HepG2 (cell line): ENCODE measurements around the gene SLC39A1. TPM values are rescaled to one million over a fixed set of nuclear protein-coding genes. Genes with fewer than 3 reads are reported as not detected.

ENCODE experiments used
- EHMT2 ChIP-seq: fragments of 200-600 bp; sonication (generic); IDR thresholded peaks from 2 replicates; pipeline ENCODE4 v1.7.0; 2017; ENCODE audit warnings: antibody characterized with exemption, low read depth, low read length, borderline replicate concordance
- HDAC6 ChIP-seq: fragments of 200-600 bp; sonication (generic); IDR thresholded peaks from 2 replicates; pipeline ENCODE4 v1.7.0; 2017; ENCODE audit warnings: mild to moderate bottlenecking, antibody characterized with exemption, low read length, low read depth
- JUND ChIP-seq: sonication (generic); formaldehyde crosslinking; IDR thresholded peaks from 2 replicates; pipeline ENCODE4 v1.8.0; 2022; ENCODE audit warnings: mild to moderate bottlenecking, missing genetic modification reagents
- KLF11 ChIP-seq: IDR thresholded peaks from 2 replicates; pipeline ENCODE4 v1.6.1; 2016; ENCODE audit warnings: missing compliant biosample characterization
- MED13 ChIP-seq: sonication (generic); formaldehyde crosslinking; IDR thresholded peaks from 2 replicates; pipeline ENCODE4 v1.5.0; 2020; ENCODE audit warnings: missing genetic modification reagents
- MIER3 ChIP-seq: IDR thresholded peaks from 2 replicates; pipeline ENCODE4 v1.6.1; 2016; ENCODE audit warnings: missing compliant biosample characterization, borderline replicate concordance
- MTA3 ChIP-seq: sonication (generic); formaldehyde crosslinking; IDR thresholded peaks from 2 replicates; pipeline ENCODE4 v1.4.0; 2020; ENCODE audit warnings: missing genetic modification reagents
- SRF ChIP-seq: IDR thresholded peaks from 2 replicates; pipeline ENCODE4 v1.6.1; 2011; ENCODE audit warnings: mild to moderate bottlenecking, low read depth, low read length, moderate library complexity
- TMF1 ChIP-seq: sonication (generic); formaldehyde crosslinking; IDR thresholded peaks from 2 replicates; pipeline ENCODE4 v1.8.1; 2022; ENCODE audit warnings: low read depth, missing genetic modification reagents
- ZMYM3 ChIP-seq: sonication (generic); formaldehyde crosslinking; IDR thresholded peaks from 2 replicates; pipeline ENCODE4 v1.5.1; 2020; ENCODE audit warnings: mild to moderate bottlenecking, missing genetic modification reagents
- ZNF326 ChIP-seq: sonication (generic); formaldehyde crosslinking; IDR thresholded peaks from 2 replicates; pipeline ENCODE4 v1.4.0; 2020; ENCODE audit warnings: missing genetic modification reagents, borderline replicate concordance
- ZNF44 ChIP-seq: sonication (generic); formaldehyde crosslinking; IDR thresholded peaks from 2 replicates; pipeline ENCODE4 v1.5.1; 2020; ENCODE audit warnings: mild to moderate bottlenecking, missing genetic modification reagents
- ZNF558 ChIP-seq: sonication (generic); formaldehyde crosslinking; IDR thresholded peaks from 2 replicates; pipeline ENCODE4 v1.9.0; 2022; ENCODE audit warnings: mild to moderate bottlenecking, missing genetic modification reagents, borderline replicate concordance
- ZSCAN30 ChIP-seq: sonication (generic); formaldehyde crosslinking; IDR thresholded peaks from 2 replicates; pipeline ENCODE4 v1.5.0; 2020; ENCODE audit warnings: mild to moderate bottlenecking, missing genetic modification reagents
- polyA plus RNA-seq, 8 experiments: library from polyadenylated mRNA; depleted of rRNA in 3 of 8; stranded (reverse) in 7 of 8; unstranded in 1 of 8; fragments of >200 nt; fragmentation: Illumina TruSeq in 4 of 8; extraction: Trizol in 4 of 8; gene quantifications; 2 replicates each; pipeline versions ENCODE4 v1.2.1 to v1.2.3, GENCODE V29; 2011 to 2016; ENCODE audit warnings: low read depth in 4 of 8, missing spikeins in 1 of 8, mixed read lengths in 1 of 8; ENCODE audit not compliant: insufficient read depth in 1 of 8
- total RNA-seq, 5 experiments: library from RNA; depleted of rRNA; stranded (reverse); fragments of >200 nt; fragmentation: Illumina TruSeq; extraction: Trizol; gene quantifications; 2 replicates each; pipeline ENCODE4 v1.2.3, GENCODE V29; 2016; ENCODE audit warnings: low read depth in 1 of 5
- TF ChIP-seq, protein P1 (sequence below): sonication (generic); formaldehyde crosslinking; conservative IDR thresholded peaks from 2 replicates; pipeline ENCODE4 v1.4.0; 2020; ENCODE audit warnings: missing genetic modification reagents
- TF ChIP-seq, protein P2 (sequence below): sonication (generic); formaldehyde crosslinking; IDR thresholded peaks from 2 replicates; pipeline ENCODE4 v1.5.0; 2020; ENCODE audit warnings: missing genetic modification reagents, mild to moderate bottlenecking, borderline replicate concordance
- TF ChIP-seq, protein P3 (sequence below): sonication (generic); formaldehyde crosslinking; IDR thresholded peaks from 2 replicates; pipeline ENCODE4 v1.4.0; 2020; ENCODE audit warnings: low read depth, missing genetic modification reagents
- TF ChIP-seq, protein P4 (sequence below): sonication (generic); formaldehyde crosslinking; conservative IDR thresholded peaks from 2 replicates; pipeline ENCODE4 v1.4.0; 2020; ENCODE audit warnings: missing genetic modification reagents
- TF ChIP-seq, protein P5 (sequence below): sonication (generic); formaldehyde crosslinking; IDR thresholded peaks from 2 replicates; pipeline ENCODE4 v1.4.0; 2020; ENCODE audit warnings: missing genetic modification reagents, borderline replicate concordance

Gene SLC39A1
- total and polyA plus RNA-seq, 2 of the 13 experiments (the other 11 are each of a cell fraction or from before 2014, with no cell fraction given): 71.2 to 78.4 TPM

DNA sequence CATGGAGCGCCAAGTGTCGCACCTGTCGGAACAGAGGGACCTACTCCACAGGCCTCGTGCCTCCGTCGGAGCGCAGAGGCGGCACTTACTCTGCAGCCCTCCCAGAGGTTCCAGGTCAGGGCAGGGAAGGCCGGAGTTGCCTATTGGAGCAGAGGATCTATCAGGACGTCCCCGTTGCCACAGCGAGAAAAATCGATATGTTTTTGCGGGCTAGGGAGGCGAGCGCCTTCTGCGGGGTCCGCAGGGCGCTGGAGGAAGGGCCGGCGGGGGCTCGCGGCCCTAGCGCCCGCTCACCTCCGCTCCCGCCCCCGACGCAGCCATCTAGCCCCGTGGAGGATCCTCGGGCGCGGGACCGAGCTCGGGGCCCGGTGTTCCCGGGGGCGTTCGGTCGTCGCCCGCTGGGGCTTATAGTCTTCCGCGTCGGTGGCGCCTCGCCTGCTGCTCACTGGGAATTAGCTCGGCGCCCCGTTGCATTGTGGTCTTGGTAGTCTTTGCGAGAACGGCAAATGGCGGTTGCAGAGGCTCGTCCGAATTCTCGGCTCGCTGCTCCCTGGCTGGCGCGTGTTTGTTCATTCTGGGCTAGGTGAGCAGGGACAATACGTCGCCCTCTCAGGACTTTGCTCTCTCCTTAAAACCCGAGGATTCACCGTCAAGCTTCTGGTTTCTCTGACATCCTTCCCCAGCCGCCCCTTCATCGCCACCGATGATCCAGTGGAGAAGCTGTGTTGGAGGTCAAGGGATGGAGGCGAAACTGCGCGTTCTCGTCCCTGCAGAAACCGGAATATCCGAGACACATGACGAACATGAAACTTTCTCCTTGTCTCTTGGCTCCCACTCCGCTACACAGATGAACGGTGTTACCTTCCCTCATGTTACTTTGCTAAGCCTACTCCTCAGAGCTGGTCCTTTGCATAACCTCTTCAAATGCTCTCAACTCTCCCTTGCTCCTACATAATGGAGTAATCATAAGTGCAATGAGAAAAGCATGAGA lies 14.2 kb upstream of the SLC39A1 start, which contains the start of gene JTB (continued):
- peak; percentile 84; the same call in 1 of the 2 replicates for TF ChIP-seq ZNF44 (CRISPR knock-in tag)
- TF ChIP-seq EHMT2: no peak
- TF ChIP-seq SRF: no peak
- no peak for TF ChIP-seq JUND
- TF ChIP-seq ZMYM3: no peak
- TF ChIP-seq MIER3 (CRISPR knock-in tag): peak; percentile 43; the same call in 1 of the 2 replicates
- no peak for TF ChIP-seq HDAC6
- TF ChIP-seq ZNF558 (CRISPR knock-in tag): peak; percentile 91; the same call in 1 of the 2 replicates
- TF ChIP-seq KLF11: no peak
- no peak for TF ChIP-seq ZSCAN30 (CRISPR knock-in tag)
- TF ChIP-seq, protein P1, sequence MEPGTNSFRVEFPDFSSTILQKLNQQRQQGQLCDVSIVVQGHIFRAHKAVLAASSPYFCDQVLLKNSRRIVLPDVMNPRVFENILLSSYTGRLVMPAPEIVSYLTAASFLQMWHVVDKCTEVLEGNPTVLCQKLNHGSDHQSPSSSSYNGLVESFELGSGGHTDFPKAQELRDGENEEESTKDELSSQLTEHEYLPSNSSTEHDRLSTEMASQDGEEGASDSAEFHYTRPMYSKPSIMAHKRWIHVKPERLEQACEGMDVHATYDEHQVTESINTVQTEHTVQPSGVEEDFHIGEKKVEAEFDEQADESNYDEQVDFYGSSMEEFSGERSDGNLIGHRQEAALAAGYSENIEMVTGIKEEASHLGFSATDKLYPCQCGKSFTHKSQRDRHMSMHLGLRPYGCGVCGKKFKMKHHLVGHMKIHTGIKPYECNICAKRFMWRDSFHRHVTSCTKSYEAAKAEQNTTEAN: peak; percentile 64
- TF ChIP-seq, protein P2, sequence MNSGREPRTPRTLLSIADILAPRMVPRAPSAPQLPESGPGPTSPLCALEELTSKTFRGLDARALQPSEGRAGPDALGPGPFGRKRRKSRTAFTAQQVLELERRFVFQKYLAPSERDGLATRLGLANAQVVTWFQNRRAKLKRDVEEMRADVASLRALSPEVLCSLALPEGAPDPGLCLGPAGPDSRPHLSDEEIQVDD (CRISPR knock-in tag): peak; percentile 80; the same call in 1 of the 2 replicates
- 0 out of 2 replicates have a peak, but pooled peaks have one; percentile 77 for TF ChIP-seq TMF1 (CRISPR knock-in tag)
- TF ChIP-seq, protein P3, sequence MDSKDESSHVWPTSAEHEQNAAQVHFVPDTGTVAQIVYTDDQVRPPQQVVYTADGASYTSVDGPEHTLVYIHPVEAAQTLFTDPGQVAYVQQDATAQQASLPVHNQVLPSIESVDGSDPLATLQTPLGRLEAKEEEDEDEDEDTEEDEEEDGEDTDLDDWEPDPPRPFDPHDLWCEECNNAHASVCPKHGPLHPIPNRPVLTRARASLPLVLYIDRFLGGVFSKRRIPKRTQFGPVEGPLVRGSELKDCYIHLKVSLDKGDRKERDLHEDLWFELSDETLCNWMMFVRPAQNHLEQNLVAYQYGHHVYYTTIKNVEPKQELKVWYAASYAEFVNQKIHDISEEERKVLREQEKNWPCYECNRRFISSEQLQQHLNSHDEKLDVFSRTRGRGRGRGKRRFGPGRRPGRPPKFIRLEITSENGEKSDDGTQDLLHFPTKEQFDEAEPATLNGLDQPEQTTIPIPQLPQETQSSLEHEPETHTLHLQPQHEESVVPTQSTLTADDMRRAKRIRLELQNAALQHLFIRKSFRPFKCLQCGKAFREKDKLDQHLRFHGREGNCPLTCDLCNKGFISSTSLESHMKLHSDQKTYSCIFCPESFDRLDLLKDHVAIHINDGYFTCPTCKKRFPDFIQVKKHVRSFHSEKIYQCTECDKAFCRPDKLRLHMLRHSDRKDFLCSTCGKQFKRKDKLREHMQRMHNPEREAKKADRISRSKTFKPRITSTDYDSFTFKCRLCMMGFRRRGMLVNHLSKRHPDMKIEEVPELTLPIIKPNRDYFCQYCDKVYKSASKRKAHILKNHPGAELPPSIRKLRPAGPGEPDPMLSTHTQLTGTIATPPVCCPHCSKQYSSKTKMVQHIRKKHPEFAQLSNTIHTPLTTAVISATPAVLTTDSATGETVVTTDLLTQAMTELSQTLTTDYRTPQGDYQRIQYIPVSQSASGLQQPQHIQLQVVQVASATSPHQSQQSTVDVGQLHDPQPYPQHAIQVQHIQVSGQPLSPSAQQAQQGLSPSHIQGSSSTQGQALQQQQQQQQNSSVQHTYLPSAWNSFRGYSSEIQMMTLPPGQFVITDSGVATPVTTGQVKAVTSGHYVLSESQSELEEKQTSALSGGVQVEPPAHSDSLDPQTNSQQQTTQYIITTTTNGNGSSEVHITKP (CRISPR knock-in tag): no peak
- no peak for TF ChIP-seq ZNF326 (CRISPR knock-in tag)
- TF ChIP-seq MTA3 (CRISPR knock-in tag): no peak
- TF ChIP-seq, protein P4, sequence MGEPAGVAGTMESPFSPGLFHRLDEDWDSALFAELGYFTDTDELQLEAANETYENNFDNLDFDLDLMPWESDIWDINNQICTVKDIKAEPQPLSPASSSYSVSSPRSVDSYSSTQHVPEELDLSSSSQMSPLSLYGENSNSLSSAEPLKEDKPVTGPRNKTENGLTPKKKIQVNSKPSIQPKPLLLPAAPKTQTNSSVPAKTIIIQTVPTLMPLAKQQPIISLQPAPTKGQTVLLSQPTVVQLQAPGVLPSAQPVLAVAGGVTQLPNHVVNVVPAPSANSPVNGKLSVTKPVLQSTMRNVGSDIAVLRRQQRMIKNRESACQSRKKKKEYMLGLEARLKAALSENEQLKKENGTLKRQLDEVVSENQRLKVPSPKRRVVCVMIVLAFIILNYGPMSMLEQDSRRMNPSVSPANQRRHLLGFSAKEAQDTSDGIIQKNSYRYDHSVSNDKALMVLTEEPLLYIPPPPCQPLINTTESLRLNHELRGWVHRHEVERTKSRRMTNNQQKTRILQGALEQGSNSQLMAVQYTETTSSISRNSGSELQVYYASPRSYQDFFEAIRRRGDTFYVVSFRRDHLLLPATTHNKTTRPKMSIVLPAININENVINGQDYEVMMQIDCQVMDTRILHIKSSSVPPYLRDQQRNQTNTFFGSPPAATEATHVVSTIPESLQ (CRISPR knock-in tag): no peak
- TF ChIP-seq MED13 (CRISPR knock-in tag): no peak
- TF ChIP-seq, protein P5, sequence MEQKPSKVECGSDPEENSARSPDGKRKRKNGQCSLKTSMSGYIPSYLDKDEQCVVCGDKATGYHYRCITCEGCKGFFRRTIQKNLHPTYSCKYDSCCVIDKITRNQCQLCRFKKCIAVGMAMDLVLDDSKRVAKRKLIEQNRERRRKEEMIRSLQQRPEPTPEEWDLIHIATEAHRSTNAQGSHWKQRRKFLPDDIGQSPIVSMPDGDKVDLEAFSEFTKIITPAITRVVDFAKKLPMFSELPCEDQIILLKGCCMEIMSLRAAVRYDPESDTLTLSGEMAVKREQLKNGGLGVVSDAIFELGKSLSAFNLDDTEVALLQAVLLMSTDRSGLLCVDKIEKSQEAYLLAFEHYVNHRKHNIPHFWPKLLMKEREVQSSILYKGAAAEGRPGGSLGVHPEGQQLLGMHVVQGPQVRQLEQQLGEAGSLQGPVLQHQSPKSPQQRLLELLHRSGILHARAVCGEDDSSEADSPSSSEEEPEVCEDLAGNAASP (CRISPR knock-in tag): peak; percentile 19
